Measurements from ENCODE around the gene TNIP3. TPM values are rescaled to one million over a fixed set of nuclear protein-coding genes. Genes with fewer than 3 reads are reported as not detected.
A peak's percentile ranks its signal among the peaks of the same experiment; 100 is the strongest.

The TNIP3 gene
- total RNA-seq, 1 experiment from 2014 or later, result not detected

DNA sequence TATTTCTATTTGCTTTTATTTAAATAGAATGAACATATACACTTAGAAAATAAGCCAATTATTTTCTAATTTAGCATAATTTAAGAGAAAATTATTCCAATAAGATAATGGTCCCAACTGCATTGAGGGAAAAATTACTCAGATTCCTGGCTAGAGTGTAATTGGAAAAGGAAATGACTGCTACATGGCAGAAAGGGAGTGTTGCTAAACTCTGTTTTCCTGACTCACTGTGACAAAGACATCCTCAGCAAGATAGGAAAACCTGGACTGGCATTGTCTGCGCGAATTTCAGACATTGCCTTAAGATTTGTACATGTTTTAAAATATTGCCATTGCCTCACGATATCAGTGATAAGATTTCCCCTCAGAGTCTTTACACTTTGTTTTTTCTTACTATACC is 8.2 kb downstream of the TNIP3 start:
- ChIA-PET CTCF (no interaction called here), POLR2A (no interaction called here)
- intact Hi-C loops (cut with micrococcal nuclease; ENCODE audit: unreplicated experiment), result no loop called here
- Histone ChIP-seq H3K9me3 (ENCODE audit: control insufficient read depth, insufficient read depth, low read depth, low read length) (no peaks in the 10 kb centered on the region), H3K4me3 (ENCODE audit: low read depth in 2 of 2, low read length in 2 of 2) (no peak overlapping the region; a peak in 1 of 4 replicates), H3K4me1 (ENCODE audit: control insufficient read depth, insufficient read depth, low read length) (no peaks in the 10 kb centered on the region), H3K27ac (ENCODE audit: low read length) (no peak overlapping the region), H3K27me3 (ENCODE audit: control insufficient read depth, insufficient read depth, low read length) (no peaks in the 10 kb centered on the region; the same call in none of the 2 replicates), H3K36me3 (ENCODE audit: control insufficient read depth, insufficient read depth, low read length) (no peaks in the 10 kb centered on the region)
- peak; percentile 24 for DNase-seq (ENCODE audit: low read depth, low spot score)
- TF ChIP-seq, protein P1, sequence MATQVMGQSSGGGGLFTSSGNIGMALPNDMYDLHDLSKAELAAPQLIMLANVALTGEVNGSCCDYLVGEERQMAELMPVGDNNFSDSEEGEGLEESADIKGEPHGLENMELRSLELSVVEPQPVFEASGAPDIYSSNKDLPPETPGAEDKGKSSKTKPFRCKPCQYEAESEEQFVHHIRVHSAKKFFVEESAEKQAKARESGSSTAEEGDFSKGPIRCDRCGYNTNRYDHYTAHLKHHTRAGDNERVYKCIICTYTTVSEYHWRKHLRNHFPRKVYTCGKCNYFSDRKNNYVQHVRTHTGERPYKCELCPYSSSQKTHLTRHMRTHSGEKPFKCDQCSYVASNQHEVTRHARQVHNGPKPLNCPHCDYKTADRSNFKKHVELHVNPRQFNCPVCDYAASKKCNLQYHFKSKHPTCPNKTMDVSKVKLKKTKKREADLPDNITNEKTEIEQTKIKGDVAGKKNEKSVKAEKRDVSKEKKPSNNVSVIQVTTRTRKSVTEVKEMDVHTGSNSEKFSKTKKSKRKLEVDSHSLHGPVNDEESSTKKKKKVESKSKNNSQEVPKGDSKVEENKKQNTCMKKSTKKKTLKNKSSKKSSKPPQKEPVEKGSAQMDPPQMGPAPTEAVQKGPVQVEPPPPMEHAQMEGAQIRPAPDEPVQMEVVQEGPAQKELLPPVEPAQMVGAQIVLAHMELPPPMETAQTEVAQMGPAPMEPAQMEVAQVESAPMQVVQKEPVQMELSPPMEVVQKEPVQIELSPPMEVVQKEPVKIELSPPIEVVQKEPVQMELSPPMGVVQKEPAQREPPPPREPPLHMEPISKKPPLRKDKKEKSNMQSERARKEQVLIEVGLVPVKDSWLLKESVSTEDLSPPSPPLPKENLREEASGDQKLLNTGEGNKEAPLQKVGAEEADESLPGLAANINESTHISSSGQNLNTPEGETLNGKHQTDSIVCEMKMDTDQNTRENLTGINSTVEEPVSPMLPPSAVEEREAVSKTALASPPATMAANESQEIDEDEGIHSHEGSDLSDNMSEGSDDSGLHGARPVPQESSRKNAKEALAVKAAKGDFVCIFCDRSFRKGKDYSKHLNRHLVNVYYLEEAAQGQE (IDR thresholded peaks at IDR 0.05; ENCODE audit: insufficient read depth in 1 of 2, low read depth in 2 of 2, low read length in 1 of 2), result no peak
- TF ChIP-seq SIN3A (IDR thresholded peaks at IDR 0.05; ENCODE audit: borderline replicate concordance, insufficient read depth, low read depth, low read length) (no peak), POLR2AphosphoS5 (IDR thresholded peaks at IDR 0.05; ENCODE audit: low read depth, low read length) (no peak), TCF7L2 (IDR thresholded peaks at IDR 0.05; ENCODE audit: low read depth, low read length) (no peak)
- TF ChIP-seq, protein P2, sequence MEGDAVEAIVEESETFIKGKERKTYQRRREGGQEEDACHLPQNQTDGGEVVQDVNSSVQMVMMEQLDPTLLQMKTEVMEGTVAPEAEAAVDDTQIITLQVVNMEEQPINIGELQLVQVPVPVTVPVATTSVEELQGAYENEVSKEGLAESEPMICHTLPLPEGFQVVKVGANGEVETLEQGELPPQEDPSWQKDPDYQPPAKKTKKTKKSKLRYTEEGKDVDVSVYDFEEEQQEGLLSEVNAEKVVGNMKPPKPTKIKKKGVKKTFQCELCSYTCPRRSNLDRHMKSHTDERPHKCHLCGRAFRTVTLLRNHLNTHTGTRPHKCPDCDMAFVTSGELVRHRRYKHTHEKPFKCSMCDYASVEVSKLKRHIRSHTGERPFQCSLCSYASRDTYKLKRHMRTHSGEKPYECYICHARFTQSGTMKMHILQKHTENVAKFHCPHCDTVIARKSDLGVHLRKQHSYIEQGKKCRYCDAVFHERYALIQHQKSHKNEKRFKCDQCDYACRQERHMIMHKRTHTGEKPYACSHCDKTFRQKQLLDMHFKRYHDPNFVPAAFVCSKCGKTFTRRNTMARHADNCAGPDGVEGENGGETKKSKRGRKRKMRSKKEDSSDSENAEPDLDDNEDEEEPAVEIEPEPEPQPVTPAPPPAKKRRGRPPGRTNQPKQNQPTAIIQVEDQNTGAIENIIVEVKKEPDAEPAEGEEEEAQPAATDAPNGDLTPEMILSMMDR (IDR thresholded peaks at IDR 0.05), result no peak
- BruUV-seq (replicated peaks), result no TSS peak
- no peak for ATAC-seq
- in situ Hi-C loops (cut with HindIII; ENCODE audit: low pct_unique_long_range_greater_than_20kb, low sequenced_read_pairs), result no loop called here

DNA sequence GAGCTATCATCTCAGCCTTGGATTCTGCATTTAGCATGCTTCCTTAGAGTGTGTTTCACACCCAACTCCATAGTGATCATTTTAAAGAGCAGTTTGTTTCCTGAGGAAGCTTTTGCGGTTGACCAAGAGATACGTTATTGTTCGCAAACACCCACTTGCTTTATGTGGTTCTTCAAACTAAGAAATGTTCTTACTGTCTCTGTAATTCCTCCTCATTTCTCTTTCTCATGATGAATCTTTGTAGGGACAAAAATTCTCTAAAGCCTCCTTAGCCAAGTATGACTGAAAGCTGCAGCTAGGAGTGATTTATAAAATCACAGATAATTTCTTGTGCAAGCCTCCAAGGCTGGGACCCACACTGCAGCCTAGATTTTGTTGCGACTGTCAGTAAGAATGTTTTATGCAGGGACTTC is 10.0 kb downstream of the TNIP3 start:
- no peak overlapping the region for H3K4me3 ChIP-seq (ENCODE audit: low read depth in 2 of 2, low read length in 2 of 2)
- no peaks in the 10 kb centered on the region for H3K9me3 ChIP-seq (ENCODE audit: control insufficient read depth, insufficient read depth, low read depth, low read length)
- no peaks in the 10 kb centered on the region; the same call in none of the 2 replicates for H3K27me3 ChIP-seq (ENCODE audit: control insufficient read depth, insufficient read depth, low read length)
- intact Hi-C loops (cut with micrococcal nuclease; ENCODE audit: unreplicated experiment), result no loop called here
- in situ Hi-C loops (cut with HindIII; ENCODE audit: low pct_unique_long_range_greater_than_20kb, low sequenced_read_pairs), result no loop called here
- ATAC-seq (no peak), DNase-seq (ENCODE audit: low read depth, low spot score) (no peak)
- no peak overlapping the region for H3K27ac ChIP-seq (ENCODE audit: low read length)
- no peak for TF ChIP-seq SIN3A (IDR thresholded peaks at IDR 0.05; ENCODE audit: borderline replicate concordance, insufficient read depth, low read depth, low read length)
- TF ChIP-seq, protein P1 (IDR thresholded peaks at IDR 0.05; ENCODE audit: insufficient read depth in 1 of 2, low read depth in 2 of 2, low read length in 1 of 2), result no peak
- TF ChIP-seq, protein P2 (IDR thresholded peaks at IDR 0.05), result no peak
- TF ChIP-seq TCF7L2 (IDR thresholded peaks at IDR 0.05; ENCODE audit: low read depth, low read length), result no peak
- no peak for TF ChIP-seq POLR2AphosphoS5 (IDR thresholded peaks at IDR 0.05; ENCODE audit: low read depth, low read length)
- no peaks in the 10 kb centered on the region for H3K4me1 ChIP-seq (ENCODE audit: control insufficient read depth, insufficient read depth, low read length)
- BruUV-seq (replicated peaks), result no TSS peak
- H3K36me3 ChIP-seq (ENCODE audit: control insufficient read depth, insufficient read depth, low read length), result no peaks in the 10 kb centered on the region
- ChIA-PET CTCF (no interaction called here), POLR2A (no interaction called here)
